Left ventricle myocardium inferior (tissue), 1 donor: Measurements from ENCODE around the gene PPP4R4. TPM values are rescaled to one million over a fixed set of nuclear protein-coding genes. Genes with fewer than 3 reads are reported as not detected.
A peak's percentile ranks its signal among the peaks of the same experiment; 100 is the strongest.

Experiments
- DNase-seq: peaks from one replicate; pipeline ENCODE4 v3.0.0-alpha.2; 2020
- H3K27ac ChIP-seq: fragments of 200-600 bp; replicated peaks from 2 replicates; pipeline ENCODE4 v1.8.0; 2021
- H3K27me3 ChIP-seq: fragments of 200-600 bp; 2 replicates; pipeline ENCODE4 v1.8.0; 2021; ENCODE audit warnings: low read depth
- H3K36me3 ChIP-seq: fragments of 200-600 bp; 2 replicates; pipeline ENCODE4 v1.8.0; 2021
- H3K4me1 ChIP-seq: fragments of 200-600 bp; 2 replicates; pipeline ENCODE4 v1.8.0; 2021
- H3K4me3 ChIP-seq: fragments of 200-600 bp; 2 replicates; pipeline ENCODE4 v1.8.0; 2021; ENCODE audit warnings: mild to moderate bottlenecking, moderate library complexity
- H3K9me3 ChIP-seq: fragments of 200-600 bp; replicated peaks from 2 replicates; pipeline ENCODE4 v1.8.0; 2021
- intact Hi-C: fragments of 100-400 bp; cut with micrococcal nuclease; formaldehyde crosslinking; loops from one replicate; pipeline ENCODE4 v1.11.0; 2022
- total RNA-seq: library from RNA; stranded (reverse); fragmentation: NEBNext Ultra II Directional; extraction: Animal tissue kit (Norgen Biotek cat#: 25700); gene quantifications from one replicate; pipeline ENCODE4 v1.2.1, GENCODE V29; 2021
- TF ChIP-seq, protein P1 (sequence below): fragments of 200-600 bp; IDR thresholded peaks from 2 replicates; pipeline ENCODE4 v1.8.0; 2021; ENCODE audit warnings: antibody characterized with exemption, mild to moderate bottlenecking, borderline replicate concordance
- donor health status: DM: no; HTN: yes; CAD: no; lungs with severe emphysema.

The PPP4R4 gene
- total RNA-seq, 1 donor from 2014 or later = not detected

DNA sequence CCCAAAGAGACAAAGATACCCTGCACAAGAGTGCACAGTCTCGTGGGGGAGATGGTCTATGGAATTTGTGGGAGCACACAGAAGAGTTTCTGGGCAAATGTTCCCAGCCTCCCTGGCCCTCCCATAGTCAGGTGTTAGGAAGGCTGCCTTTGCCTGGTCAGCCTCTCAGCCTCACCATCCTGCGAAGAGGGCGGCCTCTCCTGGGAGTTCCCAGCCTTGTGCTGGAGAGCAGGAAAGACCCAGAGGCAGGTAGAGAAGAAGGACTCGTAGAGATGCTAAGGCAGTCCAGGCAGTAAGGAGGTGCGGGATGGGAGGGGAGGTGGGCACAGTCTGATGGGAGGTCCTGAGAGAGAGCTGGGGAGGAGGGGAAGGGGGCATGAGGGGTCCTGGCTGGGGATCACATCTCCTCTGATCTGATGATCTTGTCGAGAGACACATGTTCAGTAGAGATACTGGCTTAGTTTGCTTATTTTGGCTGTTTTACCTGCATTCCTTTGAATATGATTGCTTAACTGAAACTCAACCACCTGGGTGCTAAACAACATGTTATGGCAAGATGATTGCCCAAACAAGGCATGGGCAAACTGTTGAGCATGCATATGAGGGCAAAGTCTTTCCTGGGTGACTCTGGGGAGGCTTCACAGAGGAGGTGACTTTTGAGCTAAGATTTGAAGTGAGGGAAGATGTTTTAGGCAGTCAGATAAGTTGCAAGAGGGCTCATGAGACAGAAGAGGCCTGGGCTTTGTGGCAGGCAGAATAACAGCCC lies 138.5 kb downstream of the PPP4R4 start:
- Histone ChIP-seq H3K36me3 (no peaks in the 10 kb centered on the region), H3K9me3 (peaks cover 21% of the 10 kb centered on the region), H3K4me1 (no peaks in the 10 kb centered on the region), H3K27ac (no peak overlapping the region), H3K4me3 (no peak overlapping the region), H3K27me3 (peaks cover 37% of the 10 kb centered on the region)
- intact Hi-C loops = no loop called here
- TF ChIP-seq, protein P1, sequence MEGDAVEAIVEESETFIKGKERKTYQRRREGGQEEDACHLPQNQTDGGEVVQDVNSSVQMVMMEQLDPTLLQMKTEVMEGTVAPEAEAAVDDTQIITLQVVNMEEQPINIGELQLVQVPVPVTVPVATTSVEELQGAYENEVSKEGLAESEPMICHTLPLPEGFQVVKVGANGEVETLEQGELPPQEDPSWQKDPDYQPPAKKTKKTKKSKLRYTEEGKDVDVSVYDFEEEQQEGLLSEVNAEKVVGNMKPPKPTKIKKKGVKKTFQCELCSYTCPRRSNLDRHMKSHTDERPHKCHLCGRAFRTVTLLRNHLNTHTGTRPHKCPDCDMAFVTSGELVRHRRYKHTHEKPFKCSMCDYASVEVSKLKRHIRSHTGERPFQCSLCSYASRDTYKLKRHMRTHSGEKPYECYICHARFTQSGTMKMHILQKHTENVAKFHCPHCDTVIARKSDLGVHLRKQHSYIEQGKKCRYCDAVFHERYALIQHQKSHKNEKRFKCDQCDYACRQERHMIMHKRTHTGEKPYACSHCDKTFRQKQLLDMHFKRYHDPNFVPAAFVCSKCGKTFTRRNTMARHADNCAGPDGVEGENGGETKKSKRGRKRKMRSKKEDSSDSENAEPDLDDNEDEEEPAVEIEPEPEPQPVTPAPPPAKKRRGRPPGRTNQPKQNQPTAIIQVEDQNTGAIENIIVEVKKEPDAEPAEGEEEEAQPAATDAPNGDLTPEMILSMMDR = no peak
- DNase-seq = no peak

DNA sequence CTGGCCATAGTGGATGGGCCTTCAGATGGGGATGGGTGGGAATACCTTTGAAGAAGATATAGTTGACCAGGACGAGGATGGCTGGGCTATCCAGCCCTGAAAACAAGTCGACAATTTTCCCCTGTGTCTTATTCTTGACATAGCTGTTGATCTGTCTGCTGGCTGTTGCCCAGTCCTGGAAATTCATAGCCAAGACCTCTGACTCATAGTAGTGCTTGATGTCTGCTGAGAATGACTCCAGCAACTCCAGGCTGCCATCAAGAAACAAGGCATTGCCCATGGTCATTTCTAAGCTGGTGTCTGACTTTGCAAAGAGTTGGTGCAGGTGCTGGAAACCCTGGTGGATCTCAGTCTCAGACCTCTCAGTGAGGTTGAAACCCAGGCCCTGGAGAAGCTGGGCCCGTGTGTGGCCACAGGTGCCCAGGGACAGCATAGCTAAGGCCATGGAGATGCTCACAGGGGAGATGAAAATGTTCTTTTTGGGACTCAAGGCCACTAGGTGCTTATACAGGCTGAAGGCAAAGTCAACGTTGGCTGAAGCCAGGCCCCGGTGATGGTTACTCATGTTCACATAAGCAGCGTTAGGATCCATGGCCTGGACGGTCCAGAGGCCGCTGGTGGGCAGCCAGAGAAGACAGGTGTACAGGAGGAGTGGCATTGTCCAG lies 140.0 kb downstream of the PPP4R4 start:
- DNase-seq = no peak
- Histone ChIP-seq H3K4me1 (no peaks in the 10 kb centered on the region), H3K27me3 (peaks cover 23% of the 10 kb centered on the region), H3K36me3 (no peaks in the 10 kb centered on the region), H3K4me3 (no peak overlapping the region), H3K27ac (no peak overlapping the region), H3K9me3 (peaks cover 16% of the 10 kb centered on the region)
- intact Hi-C loops = no loop called here
- TF ChIP-seq, protein P1 = no peak

DNA sequence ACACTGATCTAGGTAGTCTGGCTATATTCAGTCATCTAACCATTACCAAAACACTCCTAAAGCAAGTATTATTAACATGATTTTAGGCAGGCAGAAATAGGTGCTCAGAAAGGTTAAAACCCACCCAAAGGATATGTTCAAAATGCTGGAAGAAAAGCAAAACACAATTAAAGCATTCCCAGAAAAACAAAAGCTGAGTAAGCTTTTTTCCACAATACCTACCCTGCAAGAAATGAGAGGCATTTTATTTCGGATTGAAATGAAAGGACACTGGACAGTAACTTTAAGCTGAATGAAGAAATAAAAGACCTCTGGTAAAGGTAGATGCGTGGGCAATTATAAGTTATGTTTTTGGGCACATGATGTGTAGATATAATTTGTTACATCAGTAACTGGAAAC lies 140.8 kb downstream of the PPP4R4 start:
- TF ChIP-seq, protein P1 = no peak
- Histone ChIP-seq H3K4me3 (no peak overlapping the region), H3K4me1 (no peaks in the 10 kb centered on the region), H3K36me3 (no peaks in the 10 kb centered on the region), H3K9me3 (peaks cover 16% of the 10 kb centered on the region), H3K27me3 (peaks cover 17% of the 10 kb centered on the region), H3K27ac (no peak overlapping the region)
- intact Hi-C loops = no loop called here
- DNase-seq = no peak

DNA sequence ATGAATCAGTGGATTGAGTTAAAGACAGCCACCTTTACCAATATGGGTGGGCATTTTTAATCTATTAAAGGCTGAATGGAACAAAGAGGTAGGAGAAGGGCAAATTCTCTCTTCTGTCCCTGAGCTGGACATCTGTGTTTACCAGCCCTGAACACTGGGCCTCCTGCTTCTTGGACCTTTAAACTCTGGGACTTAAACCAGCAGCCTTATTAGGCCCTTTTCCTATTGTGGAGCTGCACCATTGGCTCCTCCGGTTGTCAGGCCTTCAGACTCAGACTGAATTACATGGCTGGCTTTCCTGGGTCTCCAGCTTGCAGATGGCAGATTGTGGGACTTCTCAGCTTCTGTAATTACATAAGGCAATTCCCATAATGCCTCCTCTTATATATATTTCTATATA lies 142.6 kb downstream of the PPP4R4 start:
- Histone ChIP-seq H3K4me3 (no peak overlapping the region), H3K27me3 (peaks cover 21% of the 10 kb centered on the region), H3K9me3 (peaks cover 16% of the 10 kb centered on the region), H3K36me3 (no peaks in the 10 kb centered on the region), H3K27ac (no peak overlapping the region), H3K4me1 (no peaks in the 10 kb centered on the region)
- no peak for DNase-seq
- TF ChIP-seq, protein P1 = no peak
- intact Hi-C loops = no loop called here

DNA sequence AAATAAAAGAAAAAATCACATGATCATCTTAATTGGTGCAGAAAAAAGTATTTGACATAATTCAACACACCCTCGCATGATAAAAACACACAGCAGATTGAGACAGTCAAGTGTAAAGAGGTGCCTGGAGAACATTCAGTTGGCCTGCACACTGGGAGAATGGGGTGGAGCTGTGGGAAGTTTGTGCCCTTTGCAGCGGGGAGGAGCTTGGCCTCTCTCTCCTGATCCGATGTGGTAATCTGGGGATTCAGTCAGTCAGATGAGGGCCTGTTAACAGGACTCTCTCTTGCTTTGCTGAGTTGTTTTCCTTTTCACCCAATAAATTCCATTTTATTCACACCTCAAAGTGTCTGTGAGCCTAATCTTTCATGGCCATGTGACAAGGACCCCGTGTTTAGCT lies 143.1 kb downstream of the PPP4R4 start:
- TF ChIP-seq, protein P1 = no peak
- DNase-seq = peak; percentile 31
- no peaks in the 10 kb centered on the region for H3K36me3 ChIP-seq
- H3K4me3 ChIP-seq = no peak overlapping the region
- intact Hi-C loops = no loop called here
- peaks cover 20% of the 10 kb centered on the region for H3K27me3 ChIP-seq
- H3K4me1 ChIP-seq = no peaks in the 10 kb centered on the region
- peaks cover 16% of the 10 kb centered on the region for H3K9me3 ChIP-seq
- H3K27ac ChIP-seq = no peak overlapping the region
